GM18909 (cell line): ENCODE data around the gene NUP210L.
A peak's percentile ranks its signal among the peaks of the same experiment; 100 is the strongest.

ENCODE experiments used
- ATAC-seq: cut with Tn5 transposase; IDR thresholded peaks from one replicate; pipeline ENCODE4 v1.9.1; 2021; ENCODE audit warnings: mild to moderate bottlenecking; ENCODE audit not compliant: unreplicated experiment, poor library complexity

Gene NUP210L

GRCh38 chr1:153951183-153951582 lies 203.7 kb downstream of the NUP210L start:
- no peak for ATAC-seq

- peak; percentile 67 for ATAC-seq
These were observed 208.1 kb downstream of the NUP210L start, which contains the start of gene DENND4B for GRCh38 chr1:153946622-153947241. TSS of gene DENND4B (minus strand) at chr1:153946718. CDS start at chr1:153944374, 2,344 bp downstream.

GRCh38 chr1:153945795-153946621 lies 208.9 kb downstream of the NUP210L start:
- peak; percentile 64 for ATAC-seq

- peak; percentile 27 for ATAC-seq
These were observed 209.6 kb downstream of the NUP210L start for GRCh38 chr1:153945131-153945794.

- no peak for ATAC-seq
These were observed 210.1 kb downstream of the NUP210L start for GRCh38 chr1:153944827-153945117.

GRCh38 chr1:153944005-153944826 lies 210.7 kb downstream of the NUP210L start:
- no peak for ATAC-seq

GRCh38 chr1:153942766-153943549 lies 211.9 kb downstream of the NUP210L start:
- ATAC-seq, result no peak
